Panc1 (cell line): ENCODE results near the gene CELF2.

Experiments
- POLR2AphosphoS5 ChIP-seq: IDR thresholded peaks from 2 replicates; pipeline ENCODE4 v1.6.1; 2012; ENCODE audit warnings: mild to moderate bottlenecking, low read depth, low read length, moderate library complexity
- TF ChIP-seq, protein P1 (sequence below): fragments of 450-650 bp; IDR thresholded peaks from 2 replicates; pipeline ENCODE4 v1.5.1; 2017; ENCODE audit warnings: mild to moderate bottlenecking
- TF ChIP-seq, protein P2 (sequence below), 2 experiments: IDR thresholded peaks; 2 replicates each; pipeline ENCODE4 v1.6.1; 2011 to 2012; ENCODE audit warnings: low read depth in 2 of 2, control low read depth in 1 of 2, low read length in 1 of 2, mild to moderate bottlenecking in 1 of 2, moderate library complexity in 1 of 2; ENCODE audit not compliant: insufficient read depth in 1 of 2

DNA sequence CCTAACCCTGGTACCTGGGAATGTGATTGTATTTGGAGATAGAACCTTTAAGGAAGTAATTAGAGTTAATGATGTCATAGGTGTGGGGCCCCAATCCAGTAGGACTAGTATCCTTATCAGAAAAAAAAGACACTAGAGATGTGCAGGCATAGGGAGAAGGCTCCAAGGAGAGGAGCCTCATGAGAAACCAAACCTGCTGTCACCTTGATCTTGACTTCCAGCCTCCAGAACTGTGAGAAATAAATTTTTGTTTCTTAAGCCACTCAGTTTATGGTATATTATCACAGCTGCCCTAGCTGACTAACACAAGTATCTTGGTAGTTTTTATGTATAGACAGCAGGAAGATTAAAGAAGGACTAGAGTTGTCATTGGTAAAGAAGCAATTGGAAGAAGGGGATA is 23.9 kb upstream of the CELF2 start:
- TF ChIP-seq, protein P1, sequence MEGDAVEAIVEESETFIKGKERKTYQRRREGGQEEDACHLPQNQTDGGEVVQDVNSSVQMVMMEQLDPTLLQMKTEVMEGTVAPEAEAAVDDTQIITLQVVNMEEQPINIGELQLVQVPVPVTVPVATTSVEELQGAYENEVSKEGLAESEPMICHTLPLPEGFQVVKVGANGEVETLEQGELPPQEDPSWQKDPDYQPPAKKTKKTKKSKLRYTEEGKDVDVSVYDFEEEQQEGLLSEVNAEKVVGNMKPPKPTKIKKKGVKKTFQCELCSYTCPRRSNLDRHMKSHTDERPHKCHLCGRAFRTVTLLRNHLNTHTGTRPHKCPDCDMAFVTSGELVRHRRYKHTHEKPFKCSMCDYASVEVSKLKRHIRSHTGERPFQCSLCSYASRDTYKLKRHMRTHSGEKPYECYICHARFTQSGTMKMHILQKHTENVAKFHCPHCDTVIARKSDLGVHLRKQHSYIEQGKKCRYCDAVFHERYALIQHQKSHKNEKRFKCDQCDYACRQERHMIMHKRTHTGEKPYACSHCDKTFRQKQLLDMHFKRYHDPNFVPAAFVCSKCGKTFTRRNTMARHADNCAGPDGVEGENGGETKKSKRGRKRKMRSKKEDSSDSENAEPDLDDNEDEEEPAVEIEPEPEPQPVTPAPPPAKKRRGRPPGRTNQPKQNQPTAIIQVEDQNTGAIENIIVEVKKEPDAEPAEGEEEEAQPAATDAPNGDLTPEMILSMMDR, result no peak
- TF ChIP-seq POLR2AphosphoS5, result no peak
- TF ChIP-seq, protein P2, sequence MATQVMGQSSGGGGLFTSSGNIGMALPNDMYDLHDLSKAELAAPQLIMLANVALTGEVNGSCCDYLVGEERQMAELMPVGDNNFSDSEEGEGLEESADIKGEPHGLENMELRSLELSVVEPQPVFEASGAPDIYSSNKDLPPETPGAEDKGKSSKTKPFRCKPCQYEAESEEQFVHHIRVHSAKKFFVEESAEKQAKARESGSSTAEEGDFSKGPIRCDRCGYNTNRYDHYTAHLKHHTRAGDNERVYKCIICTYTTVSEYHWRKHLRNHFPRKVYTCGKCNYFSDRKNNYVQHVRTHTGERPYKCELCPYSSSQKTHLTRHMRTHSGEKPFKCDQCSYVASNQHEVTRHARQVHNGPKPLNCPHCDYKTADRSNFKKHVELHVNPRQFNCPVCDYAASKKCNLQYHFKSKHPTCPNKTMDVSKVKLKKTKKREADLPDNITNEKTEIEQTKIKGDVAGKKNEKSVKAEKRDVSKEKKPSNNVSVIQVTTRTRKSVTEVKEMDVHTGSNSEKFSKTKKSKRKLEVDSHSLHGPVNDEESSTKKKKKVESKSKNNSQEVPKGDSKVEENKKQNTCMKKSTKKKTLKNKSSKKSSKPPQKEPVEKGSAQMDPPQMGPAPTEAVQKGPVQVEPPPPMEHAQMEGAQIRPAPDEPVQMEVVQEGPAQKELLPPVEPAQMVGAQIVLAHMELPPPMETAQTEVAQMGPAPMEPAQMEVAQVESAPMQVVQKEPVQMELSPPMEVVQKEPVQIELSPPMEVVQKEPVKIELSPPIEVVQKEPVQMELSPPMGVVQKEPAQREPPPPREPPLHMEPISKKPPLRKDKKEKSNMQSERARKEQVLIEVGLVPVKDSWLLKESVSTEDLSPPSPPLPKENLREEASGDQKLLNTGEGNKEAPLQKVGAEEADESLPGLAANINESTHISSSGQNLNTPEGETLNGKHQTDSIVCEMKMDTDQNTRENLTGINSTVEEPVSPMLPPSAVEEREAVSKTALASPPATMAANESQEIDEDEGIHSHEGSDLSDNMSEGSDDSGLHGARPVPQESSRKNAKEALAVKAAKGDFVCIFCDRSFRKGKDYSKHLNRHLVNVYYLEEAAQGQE (IDR thresholded peaks at IDR 0.05; ENCODE audit: insufficient read depth in 1 of 2, low read depth in 2 of 2, low read length in 1 of 2), result no peak
